ENCODE data around the gene SPAG17.

Gene SPAG17

GRCh38 chr1:118101999-118102398, 83.0 kb downstream of the SPAG17 start:
- H3K27ac Mint-ChIP-seq, result no peak overlapping the region
- H3K4me3 Mint-ChIP-seq, result no peak overlapping the region
- H3K9me3 Mint-ChIP-seq, result no peaks in the 10 kb centered on the region
- DNase-seq (no peak), ATAC-seq (replicated peaks) (no peak)
- no peaks in the 10 kb centered on the region for H3K36me3 Mint-ChIP-seq (ENCODE audit: insufficient read depth)
- H3K27me3 Mint-ChIP-seq, result no peaks in the 10 kb centered on the region
- H3K4me1 Mint-ChIP-seq (ENCODE audit: low read depth in 2 of 2), result no peaks in the 10 kb centered on the region

- Mint-ChIP-seq H3K4me1 (ENCODE audit: low read depth in 2 of 2) (no peaks in the 10 kb centered on the region), H3K4me3 (no peak overlapping the region), H3K27ac (no peak overlapping the region)
These were observed 83.5 kb downstream of the SPAG17 start for GRCh38 chr1:118101515-118101844.

GRCh38 chr1:118100686-118101514, 84.1 kb downstream of the SPAG17 start:
- no peak overlapping the region for H3K27ac Mint-ChIP-seq
- no peak for ATAC-seq (replicated peaks)
- no peaks in the 10 kb centered on the region for H3K36me3 Mint-ChIP-seq (ENCODE audit: insufficient read depth)
- H3K4me1 Mint-ChIP-seq (ENCODE audit: low read depth in 2 of 2), result no peaks in the 10 kb centered on the region
- H3K4me3 Mint-ChIP-seq, result no peak overlapping the region
- no peaks in the 10 kb centered on the region for H3K9me3 Mint-ChIP-seq
- no peak for DNase-seq
- H3K27me3 Mint-ChIP-seq, result no peaks in the 10 kb centered on the region

More at GRCh38 chr1:118101515-118101844, 83.5 kb downstream of the SPAG17 start:
- H3K36me3 Mint-ChIP-seq (ENCODE audit: insufficient read depth), result no peaks in the 10 kb centered on the region
- no peak for DNase-seq
- no peaks in the 10 kb centered on the region for H3K9me3 Mint-ChIP-seq
- no peak for ATAC-seq (replicated peaks)
- H3K27me3 Mint-ChIP-seq, result no peaks in the 10 kb centered on the region

- Mint-ChIP-seq H3K36me3 (ENCODE audit: insufficient read depth) (no peaks in the 10 kb centered on the region), H3K9me3 (no peaks in the 10 kb centered on the region), H3K4me1 (ENCODE audit: low read depth in 2 of 2) (no peaks in the 10 kb centered on the region), H3K4me3 (no peak overlapping the region), H3K27me3 (no peaks in the 10 kb centered on the region), H3K27ac (no peak overlapping the region)
- ATAC-seq (replicated peaks), result no peak
- DNase-seq, result no peak
These were observed 85.3 kb downstream of the SPAG17 start for GRCh38 chr1:118099686-118100085.

- ATAC-seq (replicated peaks), result no peak
- no peak overlapping the region for H3K27ac Mint-ChIP-seq
- H3K4me3 Mint-ChIP-seq, result no peak overlapping the region
- DNase-seq, result no peak
- no peaks in the 10 kb centered on the region for H3K9me3 Mint-ChIP-seq
- H3K27me3 Mint-ChIP-seq, result no peaks in the 10 kb centered on the region
- no peaks in the 10 kb centered on the region for H3K4me1 Mint-ChIP-seq (ENCODE audit: low read depth in 2 of 2)
- no peaks in the 10 kb centered on the region for H3K36me3 Mint-ChIP-seq (ENCODE audit: insufficient read depth)
These were observed 87.2 kb downstream of the SPAG17 start for GRCh38 chr1:118097622-118098348.

- Mint-ChIP-seq H3K9me3 (peaks cover 0 to 4% of the 10 kb centered on the region in 2 donors), H3K27ac (no peak overlapping the region)
These were observed 92.0 kb downstream of the SPAG17 start for GRCh38 chr1:118093017-118093416.

GRCh38 chr1:118090130-118090529, 94.9 kb downstream of the SPAG17 start:
- no peak overlapping the region for H3K27ac Mint-ChIP-seq
- peaks cover 0 to 4% of the 10 kb centered on the region in 2 donors for H3K9me3 Mint-ChIP-seq
- no peaks in the 10 kb centered on the region for H3K36me3 Mint-ChIP-seq (ENCODE audit: insufficient read depth)
- peaks cover 0 to 6% of the 10 kb centered on the region in 2 donors for H3K27me3 Mint-ChIP-seq
- DNase-seq (no peak), ATAC-seq (replicated peaks) (no peak)
- no peaks in the 10 kb centered on the region for H3K4me1 Mint-ChIP-seq (ENCODE audit: low read depth in 2 of 2)
- no peak overlapping the region for H3K4me3 Mint-ChIP-seq

More at GRCh38 chr1:118093017-118093416, 92.0 kb downstream of the SPAG17 start:
- no peaks in the 10 kb centered on the region for H3K4me1 Mint-ChIP-seq (ENCODE audit: low read depth in 2 of 2)
- H3K36me3 Mint-ChIP-seq (ENCODE audit: insufficient read depth), result no peaks in the 10 kb centered on the region
- H3K4me3 Mint-ChIP-seq, result no peak overlapping the region
- DNase-seq (no peak), ATAC-seq (replicated peaks) (no peak)
- peaks cover 0 to 6% of the 10 kb centered on the region in 2 donors for H3K27me3 Mint-ChIP-seq

GRCh38 chr1:118085365-118085764, 99.7 kb downstream of the SPAG17 start:
- Mint-ChIP-seq H3K4me1 (ENCODE audit: low read depth in 2 of 2) (no peaks in the 10 kb centered on the region), H3K9me3 (peaks cover 0 to 2% of the 10 kb centered on the region in 2 donors), H3K36me3 (ENCODE audit: insufficient read depth) (no peaks in the 10 kb centered on the region), H3K27ac (no peak overlapping the region), H3K4me3 (no peak overlapping the region), H3K27me3 (peaks cover 6 to 23% of the 10 kb centered on the region in 2 donors)
- ATAC-seq (replicated peaks) (no peak), DNase-seq (no peak)

GRCh38 chr1:118084400-118084799, 100.6 kb downstream of the SPAG17 start:
- peaks cover 0 to 2% of the 10 kb centered on the region in 2 donors for H3K9me3 Mint-ChIP-seq
- ATAC-seq (replicated peaks), result no peak
- H3K27me3 Mint-ChIP-seq, result peaks cover 6 to 23% of the 10 kb centered on the region in 2 donors
- H3K36me3 Mint-ChIP-seq (ENCODE audit: insufficient read depth), result no peaks in the 10 kb centered on the region
- H3K4me3 Mint-ChIP-seq, result no peak overlapping the region
- no peak overlapping the region for H3K27ac Mint-ChIP-seq
- no peaks in the 10 kb centered on the region for H3K4me1 Mint-ChIP-seq (ENCODE audit: low read depth in 2 of 2)
- DNase-seq, result no peak

- H3K4me3 Mint-ChIP-seq, result no peak overlapping the region
- H3K4me1 Mint-ChIP-seq (ENCODE audit: low read depth in 2 of 2), result no peaks in the 10 kb centered on the region
- no peak for ATAC-seq (replicated peaks)
- no peak for DNase-seq
- H3K9me3 Mint-ChIP-seq, result no peaks in the 10 kb centered on the region
- H3K27ac Mint-ChIP-seq, result no peak overlapping the region
- no peaks in the 10 kb centered on the region for H3K36me3 Mint-ChIP-seq (ENCODE audit: insufficient read depth)
- H3K27me3 Mint-ChIP-seq, result peaks cover 6 to 17% of the 10 kb centered on the region in 2 donors
These were observed 102.0 kb downstream of the SPAG17 start for GRCh38 chr1:118082984-118083383.

- Mint-ChIP-seq H3K27ac (no peak overlapping the region), H3K36me3 (ENCODE audit: insufficient read depth) (no peaks in the 10 kb centered on the region), H3K27me3 (peaks cover 6 to 17% of the 10 kb centered on the region in 2 donors), H3K4me3 (no peak overlapping the region), H3K4me1 (ENCODE audit: low read depth in 2 of 2) (no peaks in the 10 kb centered on the region), H3K9me3 (no peaks in the 10 kb centered on the region)
- DNase-seq (no peak), ATAC-seq (replicated peaks) (no peak)
These were observed 103.6 kb downstream of the SPAG17 start for GRCh38 chr1:118081387-118081786.

GRCh38 chr1:118077331-118078045, 107.5 kb downstream of the SPAG17 start:
- H3K4me3 Mint-ChIP-seq, result no peak overlapping the region
- no peaks in the 10 kb centered on the region for H3K36me3 Mint-ChIP-seq (ENCODE audit: insufficient read depth)
- H3K27me3 Mint-ChIP-seq, result peaks cover 0 to 6% of the 10 kb centered on the region in 2 donors
- ATAC-seq (replicated peaks), result no peak
- no peak overlapping the region for H3K27ac Mint-ChIP-seq
- H3K4me1 Mint-ChIP-seq (ENCODE audit: low read depth in 2 of 2), result no peaks in the 10 kb centered on the region
- no peak for DNase-seq
- H3K9me3 Mint-ChIP-seq, result no peaks in the 10 kb centered on the region

GRCh38 chr1:118075116-118075515, 109.9 kb downstream of the SPAG17 start:
- Mint-ChIP-seq H3K4me1 (ENCODE audit: low read depth in 2 of 2) (no peaks in the 10 kb centered on the region), H3K27me3 (no peaks in the 10 kb centered on the region), H3K9me3 (peaks cover 0 to 4% of the 10 kb centered on the region in 2 donors), H3K36me3 (ENCODE audit: insufficient read depth) (no peaks in the 10 kb centered on the region), H3K27ac (no peak overlapping the region), H3K4me3 (no peak overlapping the region)
- DNase-seq, result no peak
- no peak for ATAC-seq (replicated peaks)
